ENCODE results near the gene GNA14. TPM values are rescaled to one million over a fixed set of nuclear protein-coding genes. Genes with fewer than 3 reads are reported as not detected.
A peak's percentile ranks its signal among the peaks of the same experiment; 100 is the strongest.

The GNA14 gene
- total RNA-seq, 1 experiment from 2014 or later = 1.2 TPM

DNA sequence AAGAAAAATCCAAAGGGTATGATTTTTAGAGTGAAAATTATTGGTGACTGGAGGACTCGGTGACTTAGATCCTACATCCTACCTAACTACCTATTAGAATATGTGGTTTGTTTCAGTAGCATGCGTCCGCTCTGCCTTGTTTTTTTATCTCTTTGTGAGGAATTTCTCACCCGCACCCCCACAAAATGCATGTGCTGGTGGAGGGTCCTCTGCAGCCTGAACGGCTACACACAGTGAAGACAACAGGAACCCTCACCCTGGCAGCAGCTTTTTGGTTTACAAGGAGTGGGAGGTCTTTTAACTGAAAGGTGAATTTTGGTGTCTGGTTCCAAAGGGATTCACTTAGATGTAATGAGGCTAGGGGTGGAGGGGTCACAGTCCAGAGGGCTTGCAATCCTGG lies 115.5 kb downstream of the GNA14 start:
- no peak for TF ChIP-seq CTCF (conservative IDR thresholded peaks at IDR 0.05; ENCODE audit: low read depth, low read length)
- H3K27ac ChIP-seq (ENCODE audit: low read length) = no peak overlapping the region
- intact Hi-C loops (cut with micrococcal nuclease) = no loop called here
- CTCF ChIA-PET = no interaction called here
- no peaks in the 10 kb centered on the region for H3K27me3 ChIP-seq (ENCODE audit: low read length)
- no TSS peak for BruUV-seq (replicated peaks)
- POLR2A ChIA-PET (ENCODE audit: unreplicated experiment) = no interaction called here
- no peaks in the 10 kb centered on the region for H3K4me1 ChIP-seq (ENCODE audit: insufficient read depth, low read length)
- H3K9ac ChIP-seq (ENCODE audit: low read length) = no peak overlapping the region
- H3K9me3 ChIP-seq (ENCODE audit: low read length) = no peaks in the 10 kb centered on the region
- H2AFZ ChIP-seq (ENCODE audit: low read length) = no peak overlapping the region
- no peaks in the 10 kb centered on the region for H3K36me3 ChIP-seq (ENCODE audit: low read depth, low read length)
- no peak for ATAC-seq
- no peaks in the 10 kb centered on the region for H4K20me1 ChIP-seq (ENCODE audit: low read length)
- H3K4me3 ChIP-seq (ENCODE audit: low read length) = no peak overlapping the region
- H3F3A ChIP-seq (ENCODE audit: low read length, unreplicated experiment) = no peaks in the 10 kb centered on the region
- H3K4me2 ChIP-seq (ENCODE audit: low read length) = no peak overlapping the region
- no peak for DNase-seq
- H3K9me2 ChIP-seq (replicated peaks; ENCODE audit: low read length) = no peaks in the 10 kb centered on the region
- H3K79me2 ChIP-seq (ENCODE audit: low read length) = no peaks in the 10 kb centered on the region

GRCh38 chr9:77531400-77531799 lies 116.7 kb downstream of the GNA14 start:
- Histone ChIP-seq H3K27me3 (ENCODE audit: low read length) (no peaks in the 10 kb centered on the region), H4K20me1 (ENCODE audit: low read length) (no peaks in the 10 kb centered on the region), H3K79me2 (ENCODE audit: low read length) (no peaks in the 10 kb centered on the region), H3K4me2 (ENCODE audit: low read length) (no peak overlapping the region), H3F3A (ENCODE audit: low read length, unreplicated experiment) (no peaks in the 10 kb centered on the region), H3K4me1 (ENCODE audit: insufficient read depth, low read length) (no peaks in the 10 kb centered on the region), H3K9me2 (replicated peaks; ENCODE audit: low read length) (no peaks in the 10 kb centered on the region), H3K9me3 (ENCODE audit: low read length) (no peaks in the 10 kb centered on the region), H3K36me3 (ENCODE audit: low read depth, low read length) (no peaks in the 10 kb centered on the region), H2AFZ (ENCODE audit: low read length) (no peak overlapping the region), H3K4me3 (ENCODE audit: low read length) (no peak overlapping the region), H3K9ac (ENCODE audit: low read length) (no peak overlapping the region), H3K27ac (ENCODE audit: low read length) (no peak overlapping the region)
- POLR2A ChIA-PET (ENCODE audit: unreplicated experiment) = interaction anchor here (0.5 kb wide), 1 partner anchor 10 kb away, joined by 4 read pairs; no protein-coding TSS in a partner anchor
- CTCF ChIA-PET = no interaction called here
- no peak for DNase-seq
- intact Hi-C loops (cut with micrococcal nuclease) = no loop called here
- peak; percentile 15; the same call in 1 of the 2 replicates for ATAC-seq
- TF ChIP-seq CTCF (conservative IDR thresholded peaks at IDR 0.05; ENCODE audit: low read depth, low read length) (no peak), EZH2 (IDR thresholded peaks at IDR 0.05; ENCODE audit: low read length, unreplicated experiment) (no peak), EZH2phosphoT487 (IDR thresholded peaks at IDR 0.05; ENCODE audit: borderline replicate concordance, low read length) (no peak)
- no TSS peak for BruUV-seq (replicated peaks)

- ChIA-PET CTCF (interaction anchor here (1.3 kb wide), 1 partner anchor 126 kb away, joined by 4 read pairs; no protein-coding TSS in a partner anchor), POLR2A (ENCODE audit: unreplicated experiment) (interaction anchor here (0.6 kb wide), 1 partner anchor 332 kb away, joined by 3 read pairs; no protein-coding TSS in a partner anchor)
- peak; percentile 86 for DNase-seq
- TF ChIP-seq EZH2 (IDR thresholded peaks at IDR 0.05; ENCODE audit: low read length, unreplicated experiment) = no peak
- no peak for TF ChIP-seq CTCF (conservative IDR thresholded peaks at IDR 0.05; ENCODE audit: low read depth, low read length)
- no peak for TF ChIP-seq EZH2phosphoT487 (IDR thresholded peaks at IDR 0.05; ENCODE audit: borderline replicate concordance, low read length)
- H3K27me3 ChIP-seq (ENCODE audit: low read length) = no peaks in the 10 kb centered on the region
- peaks cover 23% of the 10 kb centered on the region for H3K4me1 ChIP-seq (ENCODE audit: insufficient read depth, low read length)
- H3K9ac ChIP-seq (ENCODE audit: low read length) = peak overlapping the region; percentile 75
- peak overlapping the region; percentile 76 for H3K4me2 ChIP-seq (ENCODE audit: low read length)
- peak; percentile 82 for ATAC-seq
- H4K20me1 ChIP-seq (ENCODE audit: low read length) = no peaks in the 10 kb centered on the region
- H3K4me3 ChIP-seq (ENCODE audit: low read length) = peak overlapping the region; percentile 42
- H3K36me3 ChIP-seq (ENCODE audit: low read depth, low read length) = no peaks in the 10 kb centered on the region
- H3K9me3 ChIP-seq (ENCODE audit: low read length) = no peaks in the 10 kb centered on the region
- BruUV-seq (replicated peaks) = TSS peak; percentile 26
- H3K79me2 ChIP-seq (ENCODE audit: low read length) = no peaks in the 10 kb centered on the region
- no peaks in the 10 kb centered on the region for H3F3A ChIP-seq (ENCODE audit: low read length, unreplicated experiment)
- intact Hi-C loops (cut with micrococcal nuclease) = loop anchor here (1.0 to 5.0 kb wide), 5 partner anchors 9 to 227 kb away; partner anchors contain the start of gene GNA14
- H3K27ac ChIP-seq (ENCODE audit: low read length) = peak overlapping the region; percentile 93
- no peak overlapping the region for H2AFZ ChIP-seq (ENCODE audit: low read length)
- H3K9me2 ChIP-seq (replicated peaks; ENCODE audit: low read length) = no peaks in the 10 kb centered on the region
These were observed 124.2 kb downstream of the GNA14 start for GRCh38 chr9:77523891-77524290.

Measured in PC-3 (cell line).